Measurements from ENCODE around the gene STMN3. TPM values are rescaled to one million over a fixed set of nuclear protein-coding genes. Genes with fewer than 3 reads are reported as not detected.

STMN3 gene
- total RNA-seq, 4 donors from 2014 or later: 2.4 to 6.4 (median 4.7) TPM

Small RNA genes lying within 50 kb of the gene (small RNA-seq; reads per million reads assigned to genes)
- gene TNFRSF6B: not detected

Other genes starting within 250 kb of the STMN3 start
- gene KCNQ2, start 180.8 kb downstream of the STMN3 start, total RNA-seq: not detected
- not detected for gene EEF1A2, start 154.3 kb downstream of the STMN3 start, total RNA-seq
- 100 to 1,000 TPM in 1 of 4 donors, 10 to 100 TPM in 3; 46.9 to 135 (median 63.2) TPM for gene PPDPF, start 132.7 kb downstream of the STMN3 start, total RNA-seq
- gene PTK6, start 116.0 kb downstream of the STMN3 start, total RNA-seq: under 1 TPM in 3 of 4 donors, not detected in 1; 0.38 to 0.68 (median 0.66) TPM
- gene SRMS, start 105.7 kb downstream of the STMN3 start, total RNA-seq: not detected
- gene FNDC11, start 99.3 kb downstream of the STMN3 start, total RNA-seq: under 1 TPM in 1 of 4 donors, not detected in 3; 0.75 TPM
- 10 to 100 TPM in 3 of 4 donors, 1 to 10 TPM in 1; 4.9 to 35.2 (median 10.5) TPM for gene HELZ2, start 79.2 kb downstream of the STMN3 start, total RNA-seq
- 10 to 100 TPM in 1 of 4 donors, 1 to 10 TPM in 3; 3.6 to 12.8 (median 5.1) TPM for gene GMEB2, start 26.3 kb downstream of the STMN3 start, total RNA-seq
- 10 to 100 TPM; 11.6 to 32.8 (median 22.9) TPM for gene RTEL1, start 4.9 kb upstream of the STMN3 start, total RNA-seq
- 10 to 100 TPM in 2 of 4 donors, 1 to 10 TPM in 2; 1.1 to 41.6 (median 10.8) TPM for gene TNFRSF6B, start 43.2 kb upstream of the STMN3 start, total RNA-seq
- 10 to 100 TPM; 21.9 to 39.4 (median 31.5) TPM for gene ARFRP1, start 54.6 kb upstream of the STMN3 start, total RNA-seq
- gene ZGPAT, start 54.6 kb upstream of the STMN3 start, total RNA-seq: 10 to 100 TPM; 13.9 to 20.0 (median 16.6) TPM
- gene LIME1, start 83.2 kb upstream of the STMN3 start, total RNA-seq: 10 to 100 TPM in 1 of 4 donors, 1 to 10 TPM in 3; 1.6 to 16.6 (median 4.8) TPM
- gene SLC2A4RG, start 86.4 kb upstream of the STMN3 start, total RNA-seq: 100 to 1,000 TPM in 1 of 4 donors, 10 to 100 TPM in 2, 1 to 10 TPM in 1; 8.6 to 126 (median 28.9) TPM
- gene ZBTB46, start 177.8 kb upstream of the STMN3 start, total RNA-seq: 10 to 100 TPM in 1 of 4 donors, 1 to 10 TPM in 3; 5.7 to 45.2 (median 7.4) TPM
- gene ABHD16B, start 208.1 kb upstream of the STMN3 start, total RNA-seq: not detected
- gene TPD52L2, start 211.8 kb upstream of the STMN3 start, total RNA-seq: 100 to 1,000 TPM; 110 to 165 (median 152) TPM
- gene DNAJC5, start 241.7 kb upstream of the STMN3 start, total RNA-seq: 10 to 100 TPM; 24.3 to 47.5 (median 35.1) TPM